ENCODE results near the gene CHST9.

The CHST9 gene

DNA sequence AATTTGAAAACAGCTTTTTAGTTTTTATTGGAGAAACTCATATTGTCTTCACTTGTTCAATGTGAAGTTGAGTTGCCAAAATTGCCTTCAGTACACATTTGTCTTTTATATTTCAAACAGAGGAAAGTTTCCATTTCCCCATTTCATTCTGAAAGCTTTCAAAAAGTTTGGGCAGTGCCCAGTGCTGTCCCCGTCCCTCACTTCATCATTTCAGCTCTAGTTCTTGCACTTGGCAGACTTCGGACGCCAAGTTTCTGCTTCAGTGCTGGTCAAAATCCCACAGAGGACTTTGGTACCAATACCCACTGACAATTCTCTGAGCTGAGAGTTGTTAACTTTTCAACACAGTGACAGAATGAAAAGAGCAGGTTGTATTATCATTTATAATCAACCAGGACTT lies 276.2 kb downstream of the CHST9 start:
- no peak overlapping the region for H2AFZ ChIP-seq (ENCODE audit: low read depth)

DNA sequence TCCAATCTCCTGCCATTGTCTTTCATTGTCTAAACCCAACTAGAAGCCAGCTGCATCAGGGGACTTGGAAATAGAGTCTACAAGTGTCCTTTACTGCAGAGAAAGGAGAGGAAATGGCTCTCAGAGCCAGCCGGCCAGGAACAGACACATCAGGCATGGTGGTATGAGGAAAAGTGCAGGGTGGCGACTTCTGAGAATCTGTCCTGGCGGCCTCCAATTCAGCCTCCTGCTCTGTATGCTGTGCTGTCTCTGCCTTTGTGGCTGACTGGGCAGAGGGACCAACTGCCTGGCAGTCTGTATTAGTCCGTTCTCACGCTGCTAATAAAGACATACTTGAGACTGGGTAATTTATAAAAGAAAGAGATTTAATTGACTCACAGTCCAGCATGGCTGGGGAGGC lies 282.8 kb downstream of the CHST9 start:
- no peak overlapping the region for H3K4me2 ChIP-seq
- H3K9ac ChIP-seq, result no peak overlapping the region
- no peak overlapping the region for H3K27ac ChIP-seq
- TF ChIP-seq, protein P1, sequence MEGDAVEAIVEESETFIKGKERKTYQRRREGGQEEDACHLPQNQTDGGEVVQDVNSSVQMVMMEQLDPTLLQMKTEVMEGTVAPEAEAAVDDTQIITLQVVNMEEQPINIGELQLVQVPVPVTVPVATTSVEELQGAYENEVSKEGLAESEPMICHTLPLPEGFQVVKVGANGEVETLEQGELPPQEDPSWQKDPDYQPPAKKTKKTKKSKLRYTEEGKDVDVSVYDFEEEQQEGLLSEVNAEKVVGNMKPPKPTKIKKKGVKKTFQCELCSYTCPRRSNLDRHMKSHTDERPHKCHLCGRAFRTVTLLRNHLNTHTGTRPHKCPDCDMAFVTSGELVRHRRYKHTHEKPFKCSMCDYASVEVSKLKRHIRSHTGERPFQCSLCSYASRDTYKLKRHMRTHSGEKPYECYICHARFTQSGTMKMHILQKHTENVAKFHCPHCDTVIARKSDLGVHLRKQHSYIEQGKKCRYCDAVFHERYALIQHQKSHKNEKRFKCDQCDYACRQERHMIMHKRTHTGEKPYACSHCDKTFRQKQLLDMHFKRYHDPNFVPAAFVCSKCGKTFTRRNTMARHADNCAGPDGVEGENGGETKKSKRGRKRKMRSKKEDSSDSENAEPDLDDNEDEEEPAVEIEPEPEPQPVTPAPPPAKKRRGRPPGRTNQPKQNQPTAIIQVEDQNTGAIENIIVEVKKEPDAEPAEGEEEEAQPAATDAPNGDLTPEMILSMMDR (conservative IDR thresholded peaks at IDR 0.05; ENCODE audit: low read depth, low read length), result no peak
- H3K4me3 ChIP-seq (IDR thresholded peaks at IDR 0.05; ENCODE audit: insufficient read depth, low read depth, low read length), result no peak overlapping the region
- H3K4me1 ChIP-seq (ENCODE audit: low read depth, poor library complexity, severe bottlenecking), result no peaks in the 10 kb centered on the region
- no peaks in the 10 kb centered on the region for H3K36me3 ChIP-seq (ENCODE audit: insufficient read depth)
- no peaks in the 10 kb centered on the region for H4K20me1 ChIP-seq (ENCODE audit: insufficient read depth)
- no peak overlapping the region for H2AFZ ChIP-seq (ENCODE audit: low read depth)
- H3K27me3 ChIP-seq (ENCODE audit: insufficient read depth, low read depth), result no peaks in the 10 kb centered on the region
- H3K79me2 ChIP-seq (ENCODE audit: insufficient read depth, low read depth), result no peaks in the 10 kb centered on the region

More for the DNA sequence above, 276.2 kb downstream of the CHST9 start:
- H3K36me3 ChIP-seq (ENCODE audit: insufficient read depth), result no peaks in the 10 kb centered on the region
- H3K4me3 ChIP-seq (IDR thresholded peaks at IDR 0.05; ENCODE audit: insufficient read depth, low read depth, low read length), result no peak overlapping the region
- no peaks in the 10 kb centered on the region for H3K79me2 ChIP-seq (ENCODE audit: insufficient read depth, low read depth)
- no peaks in the 10 kb centered on the region for H3K4me1 ChIP-seq (ENCODE audit: low read depth, poor library complexity, severe bottlenecking)
- H3K27ac ChIP-seq, result no peak overlapping the region
- no peaks in the 10 kb centered on the region for H4K20me1 ChIP-seq (ENCODE audit: insufficient read depth)
- H3K9ac ChIP-seq, result no peak overlapping the region
- H3K4me2 ChIP-seq, result no peak overlapping the region
- TF ChIP-seq, protein P1 (conservative IDR thresholded peaks at IDR 0.05; ENCODE audit: low read depth, low read length), result no peak
- no peaks in the 10 kb centered on the region for H3K27me3 ChIP-seq (ENCODE audit: insufficient read depth, low read depth)

DNA sequence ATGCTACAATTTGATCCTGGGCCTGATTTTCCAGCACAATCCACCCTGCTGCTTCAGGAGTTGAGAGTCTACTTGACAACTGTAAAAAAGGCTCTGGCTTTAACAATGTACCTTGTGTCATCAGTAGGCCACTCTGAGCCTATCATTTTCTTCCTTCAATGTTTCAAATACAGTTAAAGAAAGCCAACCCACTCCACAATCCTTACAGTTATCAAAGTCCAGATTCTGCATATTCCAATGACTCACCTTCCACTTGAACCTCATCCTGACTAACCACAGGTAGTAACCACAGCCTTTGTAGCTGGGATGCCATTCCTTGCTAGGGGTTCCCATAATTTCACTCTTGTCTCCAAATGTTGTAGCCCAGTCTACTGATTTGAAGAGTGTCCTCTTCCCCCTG lies 284.1 kb downstream of the CHST9 start:
- no peak overlapping the region for H3K4me3 ChIP-seq (IDR thresholded peaks at IDR 0.05; ENCODE audit: insufficient read depth, low read depth, low read length)

DNA sequence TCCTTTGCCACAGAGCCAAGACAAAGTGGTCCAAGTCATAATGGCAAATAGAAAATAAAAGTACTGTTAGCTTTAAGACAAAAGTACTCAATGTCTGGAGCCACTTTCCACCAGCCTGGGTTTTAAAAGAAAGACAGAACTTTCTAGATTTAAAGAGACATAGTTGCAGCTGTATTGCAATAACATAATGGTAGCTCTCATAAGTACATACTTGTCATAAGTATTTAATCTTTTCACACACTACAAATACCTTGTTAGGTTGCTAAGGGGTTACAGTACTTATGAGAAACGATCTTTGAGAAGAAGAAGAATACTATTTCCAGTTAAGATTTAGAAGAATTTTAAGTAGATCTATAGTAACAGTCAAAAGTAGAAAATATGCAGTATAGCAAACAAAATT lies 290.7 kb downstream of the CHST9 start:
- no peaks in the 10 kb centered on the region for H4K20me1 ChIP-seq (ENCODE audit: insufficient read depth)
- H3K27ac ChIP-seq, result no peak overlapping the region
- H3K36me3 ChIP-seq (ENCODE audit: insufficient read depth), result no peaks in the 10 kb centered on the region
- H3K27me3 ChIP-seq (ENCODE audit: insufficient read depth, low read depth), result no peaks in the 10 kb centered on the region
- no peak overlapping the region for H3K4me2 ChIP-seq
- TF ChIP-seq, protein P1 (conservative IDR thresholded peaks at IDR 0.05; ENCODE audit: low read depth, low read length), result no peak
- H3K79me2 ChIP-seq (ENCODE audit: insufficient read depth, low read depth), result no peaks in the 10 kb centered on the region
- no peak overlapping the region for H3K4me3 ChIP-seq (IDR thresholded peaks at IDR 0.05; ENCODE audit: insufficient read depth, low read depth, low read length)
- H2AFZ ChIP-seq (ENCODE audit: low read depth), result no peak overlapping the region
- no peak overlapping the region for H3K9ac ChIP-seq
- H3K4me1 ChIP-seq (ENCODE audit: low read depth, poor library complexity, severe bottlenecking), result no peaks in the 10 kb centered on the region

More for the DNA sequence above, 284.1 kb downstream of the CHST9 start:
- no peaks in the 10 kb centered on the region for H4K20me1 ChIP-seq (ENCODE audit: insufficient read depth)
- no peaks in the 10 kb centered on the region for H3K4me1 ChIP-seq (ENCODE audit: low read depth, poor library complexity, severe bottlenecking)
- TF ChIP-seq, protein P1 (conservative IDR thresholded peaks at IDR 0.05; ENCODE audit: low read depth, low read length), result no peak
- no peaks in the 10 kb centered on the region for H3K79me2 ChIP-seq (ENCODE audit: insufficient read depth, low read depth)
- no peak overlapping the region for H3K9ac ChIP-seq
- no peaks in the 10 kb centered on the region for H3K36me3 ChIP-seq (ENCODE audit: insufficient read depth)
- H3K27me3 ChIP-seq (ENCODE audit: insufficient read depth, low read depth), result no peaks in the 10 kb centered on the region
- H2AFZ ChIP-seq (ENCODE audit: low read depth), result no peak overlapping the region
- no peak overlapping the region for H3K27ac ChIP-seq
- no peak overlapping the region for H3K4me2 ChIP-seq
